Measurements from ENCODE around the gene MAN1B1.

DNA sequence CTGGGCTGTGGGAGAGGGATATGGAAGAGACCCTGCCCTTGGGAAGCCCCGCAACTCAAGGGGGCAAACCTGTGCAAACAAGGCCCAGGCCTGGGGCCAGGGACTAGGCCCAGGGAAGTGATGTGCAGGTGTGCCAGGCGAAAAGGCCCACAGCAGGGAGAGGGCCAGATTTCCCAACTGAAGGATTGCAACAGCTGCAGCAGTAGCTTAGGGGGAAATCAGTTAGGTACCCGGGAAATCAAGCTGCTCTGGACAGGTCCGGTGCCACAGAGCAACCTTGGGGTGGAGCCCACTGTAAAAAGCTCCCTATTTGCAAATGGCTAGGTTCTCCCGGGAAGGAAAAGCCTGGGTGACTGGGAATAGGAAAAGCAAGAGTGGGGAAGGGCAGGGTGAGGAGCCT, 62.6 kb downstream of the MAN1B1 start:
- TF ChIP-seq TAF1 (IDR thresholded peaks at IDR 0.05; ENCODE audit: borderline replicate concordance, insufficient read depth, low read length) (no peak), POLR2AphosphoS5 (IDR thresholded peaks at IDR 0.05; ENCODE audit: low read depth, low read length) (no peak), SIN3A (IDR thresholded peaks at IDR 0.05; ENCODE audit: borderline replicate concordance, insufficient read depth, low read length) (no peak), FOXP2 (optimal IDR thresholded peaks at IDR 0.05; ENCODE audit: borderline replicate concordance, extremely low read depth, extremely low read length, insufficient read depth) (no peak)
- TF ChIP-seq, protein P1, sequence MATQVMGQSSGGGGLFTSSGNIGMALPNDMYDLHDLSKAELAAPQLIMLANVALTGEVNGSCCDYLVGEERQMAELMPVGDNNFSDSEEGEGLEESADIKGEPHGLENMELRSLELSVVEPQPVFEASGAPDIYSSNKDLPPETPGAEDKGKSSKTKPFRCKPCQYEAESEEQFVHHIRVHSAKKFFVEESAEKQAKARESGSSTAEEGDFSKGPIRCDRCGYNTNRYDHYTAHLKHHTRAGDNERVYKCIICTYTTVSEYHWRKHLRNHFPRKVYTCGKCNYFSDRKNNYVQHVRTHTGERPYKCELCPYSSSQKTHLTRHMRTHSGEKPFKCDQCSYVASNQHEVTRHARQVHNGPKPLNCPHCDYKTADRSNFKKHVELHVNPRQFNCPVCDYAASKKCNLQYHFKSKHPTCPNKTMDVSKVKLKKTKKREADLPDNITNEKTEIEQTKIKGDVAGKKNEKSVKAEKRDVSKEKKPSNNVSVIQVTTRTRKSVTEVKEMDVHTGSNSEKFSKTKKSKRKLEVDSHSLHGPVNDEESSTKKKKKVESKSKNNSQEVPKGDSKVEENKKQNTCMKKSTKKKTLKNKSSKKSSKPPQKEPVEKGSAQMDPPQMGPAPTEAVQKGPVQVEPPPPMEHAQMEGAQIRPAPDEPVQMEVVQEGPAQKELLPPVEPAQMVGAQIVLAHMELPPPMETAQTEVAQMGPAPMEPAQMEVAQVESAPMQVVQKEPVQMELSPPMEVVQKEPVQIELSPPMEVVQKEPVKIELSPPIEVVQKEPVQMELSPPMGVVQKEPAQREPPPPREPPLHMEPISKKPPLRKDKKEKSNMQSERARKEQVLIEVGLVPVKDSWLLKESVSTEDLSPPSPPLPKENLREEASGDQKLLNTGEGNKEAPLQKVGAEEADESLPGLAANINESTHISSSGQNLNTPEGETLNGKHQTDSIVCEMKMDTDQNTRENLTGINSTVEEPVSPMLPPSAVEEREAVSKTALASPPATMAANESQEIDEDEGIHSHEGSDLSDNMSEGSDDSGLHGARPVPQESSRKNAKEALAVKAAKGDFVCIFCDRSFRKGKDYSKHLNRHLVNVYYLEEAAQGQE (IDR thresholded peaks at IDR 0.05; ENCODE audit: insufficient read depth in 1 of 2, low read depth in 2 of 2, low read length in 2 of 2), result no peak
